GM12878 (cell line): ENCODE measurements around the gene SPAG9. TPM values are rescaled to one million over a fixed set of nuclear protein-coding genes. Genes with fewer than 3 reads are reported as not detected.

ENCODE experiments used
- CHD2 ChIP-seq: IDR thresholded peaks from 2 replicates; pipeline ENCODE4 v1.6.1; 2011; ENCODE audit warnings: low read depth, low read length, improper control_type of control experiment, borderline replicate concordance
- IKZF2 ChIP-seq, 2 experiments: fragments of 450-650 bp; IDR thresholded peaks; 2 replicates each; pipeline ENCODE4 v1.6.1; 2017; ENCODE audit warnings: mild to moderate bottlenecking in 2 of 2, moderate library complexity in 2 of 2
- LARP7 ChIP-seq: fragments of 450-650 bp; IDR thresholded peaks from 2 replicates; pipeline ENCODE4 v1.6.1; 2017; ENCODE audit warnings: mild to moderate bottlenecking
- NFYA ChIP-seq: IDR thresholded peaks from 2 replicates; pipeline ENCODE4 v1.6.1; 2011; ENCODE audit warnings: low read depth, mild to moderate bottlenecking, low read length, improper control_type of control experiment, borderline replicate concordance
- RAD21 ChIP-seq: IDR thresholded peaks from 2 replicates; pipeline ENCODE4 v1.6.1; 2011; ENCODE audit warnings: mild to moderate bottlenecking, low read depth, low read length, moderate library complexity; ENCODE audit not compliant: insufficient read depth
- polyA plus RNA-seq, 11 experiments: library from polyadenylated mRNA; depleted of rRNA in 4 of 11; unstranded in 6 of 11; stranded (reverse) in 5 of 11; fragments of >200 nt; fragmentation: Nextera tagmentation in 4 of 11; fragmentation: Illumina TruSeq in 1 of 11; extraction: Ambion mirVana in 4 of 11; extraction: Trizol in 1 of 11; gene quantifications; 1 replicate in 1 of 11; 2 replicates in 10 of 11; pipeline versions ENCODE4 v1.2.1 to v1.2.3, GENCODE V29; 2011 to 2016; ENCODE audit warnings: inconsistent platforms in 2 of 11, missing spikeins in 2 of 11, low read depth in 1 of 11
- total RNA-seq, 4 experiments: library from RNA; depleted of rRNA in 3 of 4; stranded (reverse); fragments of >200 nt in 3 of 4; fragmentation: Illumina TruSeq in 1 of 4; extraction: Trizol in 1 of 4; gene quantifications; 2 replicates each; pipeline versions ENCODE4 v1.2.1 to v1.2.3, GENCODE V29; 2013 to 2021
- TF ChIP-seq, protein P1 (sequence below): fragments of 450-650 bp; conservative IDR thresholded peaks from 2 replicates; pipeline ENCODE4 v1.6.1; 2017; ENCODE audit warnings: mild to moderate bottlenecking, moderate library complexity

Gene SPAG9
- total and polyA plus RNA-seq, 10 of the 15 experiments (the other 5 are each of a cell fraction or from before 2014, with no cell fraction given), result 6.6 to 42.0 (median 24.9) TPM

DNA sequence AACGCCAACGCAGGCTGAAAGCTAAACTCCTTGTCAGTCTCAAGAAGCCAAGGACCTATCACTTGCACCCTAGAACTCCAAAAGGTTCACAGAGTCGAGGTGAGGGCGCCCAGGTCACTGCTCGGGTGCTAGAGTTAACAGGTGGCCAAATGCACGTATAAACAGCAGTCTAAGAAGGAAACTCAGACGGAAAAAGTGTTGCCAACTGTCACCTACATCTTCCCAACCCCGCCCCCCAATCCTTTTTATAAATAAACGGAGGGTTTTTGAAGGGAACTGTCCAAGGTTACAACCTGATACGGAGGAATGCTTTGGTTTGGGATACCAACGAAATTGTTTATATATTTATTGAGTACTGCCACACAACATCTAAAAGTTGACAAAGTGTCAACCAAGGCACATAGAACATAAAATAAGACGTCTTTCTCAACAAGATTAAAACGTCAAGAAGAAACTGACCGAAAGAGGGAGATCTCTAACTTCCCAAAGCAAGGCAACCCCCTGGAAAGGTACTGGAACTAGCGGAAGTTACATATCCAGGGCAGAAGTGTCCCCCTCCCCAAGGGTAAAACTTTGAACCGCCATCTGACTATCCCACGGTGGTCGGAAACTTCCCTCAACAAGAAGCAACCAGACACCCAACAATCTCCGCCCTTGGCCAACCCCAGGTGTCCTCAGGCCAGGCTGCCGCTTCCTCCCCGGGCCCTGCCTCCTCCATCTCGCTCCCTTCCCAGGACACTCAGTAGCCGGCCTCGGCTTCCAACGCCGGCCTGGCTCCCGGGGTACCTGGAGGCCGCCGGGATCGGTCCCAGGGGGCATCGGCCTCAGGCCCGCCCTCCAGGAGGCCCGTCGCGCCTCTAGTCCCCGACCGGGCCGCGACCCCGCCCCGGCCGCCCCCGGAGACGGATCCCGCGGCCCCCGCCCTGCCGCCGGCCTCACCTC, 982 bp downstream of the SPAG9 start (continued):
- TF ChIP-seq, protein P1, sequence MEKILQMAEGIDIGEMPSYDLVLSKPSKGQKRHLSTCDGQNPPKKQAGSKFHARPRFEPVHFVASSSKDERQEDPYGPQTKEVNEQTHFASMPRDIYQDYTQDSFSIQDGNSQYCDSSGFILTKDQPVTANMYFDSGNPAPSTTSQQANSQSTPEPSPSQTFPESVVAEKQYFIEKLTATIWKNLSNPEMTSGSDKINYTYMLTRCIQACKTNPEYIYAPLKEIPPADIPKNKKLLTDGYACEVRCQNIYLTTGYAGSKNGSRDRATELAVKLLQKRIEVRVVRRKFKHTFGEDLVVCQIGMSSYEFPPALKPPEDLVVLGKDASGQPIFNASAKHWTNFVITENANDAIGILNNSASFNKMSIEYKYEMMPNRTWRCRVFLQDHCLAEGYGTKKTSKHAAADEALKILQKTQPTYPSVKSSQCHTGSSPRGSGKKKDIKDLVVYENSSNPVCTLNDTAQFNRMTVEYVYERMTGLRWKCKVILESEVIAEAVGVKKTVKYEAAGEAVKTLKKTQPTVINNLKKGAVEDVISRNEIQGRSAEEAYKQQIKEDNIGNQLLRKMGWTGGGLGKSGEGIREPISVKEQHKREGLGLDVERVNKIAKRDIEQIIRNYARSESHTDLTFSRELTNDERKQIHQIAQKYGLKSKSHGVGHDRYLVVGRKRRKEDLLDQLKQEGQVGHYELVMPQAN, result peak; percentile 36; the same call in 1 of the 2 replicates
- TF ChIP-seq RAD21 (peak; percentile 34; the same call in 1 of the 2 replicates), NFYA (no peak), LARP7 (no peak), CHD2 (0 out of 2 replicates have a peak, but pooled peaks have one; percentile 12), IKZF2 (IDR thresholded peaks at IDR 0.05) (peak; percentile 33 to 51; a peak in 3 of 4 replicates)
